ENCODE results near the gene PAX3. TPM values are rescaled to one million over a fixed set of nuclear protein-coding genes. Genes with fewer than 3 reads are reported as not detected.
A peak's percentile ranks its signal among the peaks of the same experiment; 100 is the strongest.

Gene PAX3
- polyA plus RNA-seq, 3 donors, result not detected

GRCh38 chr2:222240676-222241049, 58.1 kb downstream of the PAX3 start:
- no peak for DNase-seq
- Mint-ChIP-seq H3K27me3 (ENCODE audit: low read depth in 3 of 3) (peaks cover 22 to 50% (median 28%) of the 10 kb centered on the region in 3 donors), H3K4me1 (no peaks in the 10 kb centered on the region), H3K36me3 (no peaks in the 10 kb centered on the region), H3K27ac (no peak overlapping the region), H3K4me3 (peak overlapping the region in 1 of 2 donors; percentile 33), H3K9me3 (peaks cover 0 to 8% (median 1%) of the 10 kb centered on the region in 7 donors)
- peaks cover 0 to 12% of the 10 kb centered on the region in 2 donors for H3K9me3 ChIP-seq (replicated peaks in 1 of 2; ENCODE audit: control insufficient read depth in 1 of 2, insufficient read depth in 1 of 2, low read length in 2 of 2)
- TF ChIP-seq CTCF (IDR thresholded peaks at IDR 0.05), result no peak
- no peaks in the 10 kb centered on the region for H3K79me2 ChIP-seq (ENCODE audit: insufficient read depth, low read length)
- H3K4me2 ChIP-seq (replicated peaks; ENCODE audit: extremely low read depth, low read length, poor library complexity, severe bottlenecking), result no peak overlapping the region
- no CpG with 5 or more reads among the region's 5 CpGs for WGBS (ENCODE audit: insufficient coverage)
- H3K4me1 ChIP-seq (ENCODE audit: control insufficient read depth in 1 of 2, insufficient read depth in 2 of 2, low read length in 2 of 2), result no peaks in the 10 kb centered on the region
- no peaks in the 10 kb centered on the region for H4K20me1 ChIP-seq (ENCODE audit: insufficient read depth, low read length)
- no peak overlapping the region for H3K4me3 ChIP-seq (replicated peaks in 1 of 3; ENCODE audit: low read depth in 2 of 3, low read length in 3 of 3)
- H2AFZ ChIP-seq (ENCODE audit: insufficient read depth, low read depth, low read length, poor library complexity, severe bottlenecking), result no peak overlapping the region
- no peaks in the 10 kb centered on the region for H3K36me3 ChIP-seq (replicated peaks in 1 of 2; ENCODE audit: control insufficient read depth in 1 of 2, insufficient read depth in 2 of 2, low read length in 2 of 2)
- no peak overlapping the region for H3K9ac ChIP-seq (ENCODE audit: insufficient read depth, low read length, poor library complexity, severe bottlenecking)
- H3K27me3 ChIP-seq (ENCODE audit: control insufficient read depth in 2 of 2, insufficient read depth in 2 of 2, low read length in 2 of 2), result peaks cover 37 to 46% of the 10 kb centered on the region in 2 donors
- H3K27ac ChIP-seq (ENCODE audit: low read depth in 1 of 2, low read length in 2 of 2), result no peak overlapping the region
- intact Hi-C loops (cut with micrococcal nuclease), result no loop called here

- Mint-ChIP-seq H3K36me3 (no peaks in the 10 kb centered on the region), H3K4me1 (no peaks in the 10 kb centered on the region), H3K4me3 (peak overlapping the region in 1 of 2 donors; percentile 7), H3K9me3 (peaks cover 0 to 8% (median 1%) of the 10 kb centered on the region in 7 donors), H3K27me3 (ENCODE audit: low read depth in 3 of 3) (peaks cover 22 to 46% (median 28%) of the 10 kb centered on the region in 3 donors), H3K27ac (no peak overlapping the region)
- TF ChIP-seq CTCF (IDR thresholded peaks at IDR 0.05), result no peak
- Histone ChIP-seq H3K36me3 (replicated peaks in 1 of 2; ENCODE audit: control insufficient read depth in 1 of 2, insufficient read depth in 2 of 2, low read length in 2 of 2) (no peaks in the 10 kb centered on the region), H3K4me2 (replicated peaks; ENCODE audit: extremely low read depth, low read length, poor library complexity, severe bottlenecking) (no peak overlapping the region), H3K9ac (ENCODE audit: insufficient read depth, low read length, poor library complexity, severe bottlenecking) (no peak overlapping the region), H3K4me1 (ENCODE audit: control insufficient read depth in 1 of 2, insufficient read depth in 2 of 2, low read length in 2 of 2) (no peaks in the 10 kb centered on the region), H4K20me1 (ENCODE audit: insufficient read depth, low read length) (no peaks in the 10 kb centered on the region), H3K27me3 (ENCODE audit: control insufficient read depth in 2 of 2, insufficient read depth in 2 of 2, low read length in 2 of 2) (peaks cover 37 to 46% of the 10 kb centered on the region in 2 donors), H3K9me3 (replicated peaks in 1 of 2; ENCODE audit: control insufficient read depth in 1 of 2, insufficient read depth in 1 of 2, low read length in 2 of 2) (peaks cover 0 to 12% of the 10 kb centered on the region in 2 donors), H2AFZ (ENCODE audit: insufficient read depth, low read depth, low read length, poor library complexity, severe bottlenecking) (no peak overlapping the region), H3K27ac (ENCODE audit: low read depth in 1 of 2, low read length in 2 of 2) (no peak overlapping the region), H3K4me3 (replicated peaks in 1 of 3; ENCODE audit: low read depth in 2 of 3, low read length in 3 of 3) (no peak overlapping the region), H3K79me2 (ENCODE audit: insufficient read depth, low read length) (no peaks in the 10 kb centered on the region)
- intact Hi-C loops (cut with micrococcal nuclease), result no loop called here
- no peak for DNase-seq
- WGBS (ENCODE audit: insufficient coverage), result 9% methylated on average over 8 of the region's 15 CpGs
Measured at GRCh38 chr2:222239945-222240675, 58.7 kb downstream of the PAX3 start.

All from CD14-positive monocyte (primary cell).